ENCODE data around the gene TMEM120B. TPM values are rescaled to one million over a fixed set of nuclear protein-coding genes. Genes with fewer than 3 reads are reported as not detected.

The TMEM120B gene
- total and polyA plus RNA-seq, 2 of the 4 experiments (the other 2 are of a cell fraction) = 10.6 to 18.4 TPM

GRCh38 chr12:121688966-121689365, 23.6 kb upstream of the TMEM120B start:
- H3K4me2 ChIP-seq (ENCODE audit: low read depth, low read length) = no peak overlapping the region
- H2BK20ac ChIP-seq (ENCODE audit: low read depth, low read length) = no peak overlapping the region
- no peaks in the 10 kb centered on the region for H3K79me1 ChIP-seq (ENCODE audit: low read depth in 1 of 2, low read length in 2 of 2)
- intact Hi-C loops (cut with micrococcal nuclease) = no loop called here
- no peaks in the 10 kb centered on the region for H3K36me3 ChIP-seq (ENCODE audit: control insufficient read depth, insufficient read depth, low read length)
- H3K4ac ChIP-seq (ENCODE audit: low read depth, low read length) = no peak overlapping the region
- ChIA-PET POLR2A (ENCODE audit: unreplicated experiment) (no interaction called here), CTCF (interaction anchor here (0.9 kb wide), 1 partner anchor 105 kb away, joined by 3 read pairs; no protein-coding TSS in a partner anchor)
- H4K5ac ChIP-seq (ENCODE audit: low read depth, low read length) = no peak overlapping the region
- DNase-seq = no peak
- H2BK120ac ChIP-seq (ENCODE audit: low read depth, low read length) = no peak overlapping the region
- in situ Hi-C loops (cut with MboI; ENCODE audit: low sequenced_read_pairs) = no loop called here
- H3K9ac ChIP-seq (ENCODE audit: low read depth, low read length) = no peak overlapping the region
- H2AK5ac ChIP-seq (ENCODE audit: low read depth, low read length) = no peak overlapping the region
- H3K27ac ChIP-seq (ENCODE audit: insufficient read depth, low read length) = no peak overlapping the region
- dilution Hi-C loops (cut with HindIII; ENCODE audit: low sequenced_read_pairs, unreplicated experiment) = no loop called here
- no peaks in the 10 kb centered on the region for H4K20me1 ChIP-seq (ENCODE audit: insufficient read depth, low read length)
- H3K14ac ChIP-seq (replicated peaks; ENCODE audit: low read depth, low read length) = no peak overlapping the region
- no peak overlapping the region for H3K4me3 ChIP-seq (ENCODE audit: insufficient read depth, low read depth, low read length)
- no peak for TF ChIP-seq BHLHE40 (IDR thresholded peaks at IDR 0.05; ENCODE audit: low read depth, low read length)
- TF ChIP-seq RFX5 (IDR thresholded peaks at IDR 0.05; ENCODE audit: low read depth, low read length) = no peak
- TF ChIP-seq USF2 (IDR thresholded peaks at IDR 0.05; ENCODE audit: low read depth, low read length) = no peak
- TF ChIP-seq NFE2L2 (IDR thresholded peaks at IDR 0.05; ENCODE audit: low read depth, low read length) = no peak
- TF ChIP-seq CEBPB (IDR thresholded peaks at IDR 0.05; ENCODE audit: low read depth, low read length) = no peak
- TF ChIP-seq CHD1 (IDR thresholded peaks at IDR 0.05; ENCODE audit: low read depth, low read length) = no peak
- TF ChIP-seq CTCF (conservative IDR thresholded peaks at IDR 0.05; ENCODE audit: low read depth, low read length) = no peak
- no peak for TF ChIP-seq FOS (IDR thresholded peaks at IDR 0.05; ENCODE audit: low read depth, low read length)
- no peak for TF ChIP-seq POLR2A (IDR thresholded peaks at IDR 0.05; ENCODE audit: low read depth, low read length)
- H3K4me1 ChIP-seq (ENCODE audit: control insufficient read depth, insufficient read depth, low read length) = no peaks in the 10 kb centered on the region
- ATAC-seq (ENCODE audit: low read depth) = no peak
- BruUV-seq (replicated peaks) = no TSS peak
- no CpG with 5 or more reads among the region's 3 CpGs for WGBS, 2 experiments (ENCODE audit: extremely low coverage in 2 of 2, insufficient read length in 1 of 2)
- no peak overlapping the region for H3K18ac ChIP-seq (ENCODE audit: low read depth, low read length)
- no peak overlapping the region for H3K23ac ChIP-seq (ENCODE audit: low read depth, low read length)
- H3K9me1 ChIP-seq (ENCODE audit: insufficient read depth, low read length) = peaks cover 4% of the 10 kb centered on the region; the same call in 1 of the 2 replicates
- H3K56ac ChIP-seq (ENCODE audit: extremely low read depth, insufficient read depth, low read length) = no peak overlapping the region
- H2AK9ac ChIP-seq (replicated peaks; ENCODE audit: low read depth, low read length, poor library complexity) = no peak overlapping the region
- no peak overlapping the region for H2AFZ ChIP-seq (replicated peaks; ENCODE audit: low read length, poor library complexity)
- H4K8ac ChIP-seq (ENCODE audit: low read depth in 2 of 2, low read length in 2 of 2) = no peak overlapping the region
- H2BK15ac ChIP-seq (ENCODE audit: low read depth, low read length) = no peak overlapping the region
- no peak overlapping the region for H4K91ac ChIP-seq (ENCODE audit: insufficient read depth, low read depth, low read length)
- H3K9me3 ChIP-seq (ENCODE audit: control insufficient read depth, insufficient read depth, low read length) = no peaks in the 10 kb centered on the region
- H2BK5ac ChIP-seq (ENCODE audit: low read depth, low read length, poor library complexity, severe bottlenecking) = no peak overlapping the region
- peaks cover 2% of the 10 kb centered on the region; the same call in 1 of the 2 replicates for H3K27me3 ChIP-seq (ENCODE audit: control insufficient read depth, insufficient read depth, low read length)

Measured in IMR-90 (cell line).